Large intestine (tissue), 3 donors: ENCODE measurements around the gene DGKA. TPM values are rescaled to one million over a fixed set of nuclear protein-coding genes. Genes with fewer than 3 reads are reported as not detected.
A peak's percentile ranks its signal among the peaks of the same experiment; 100 is the strongest.
"Not testable (repeated sequence)": the region's sequence is repeated elsewhere in the genome, so short reads cannot be mapped to it uniquely, and the experiment has no call there.

ENCODE experiments used
- DNase-seq, 2 donors: peaks; one replicate each; pipeline versions ENCODE4 v3.0.0 to v3.0.0-alpha.2; 2013
- H3K27ac ChIP-seq: one replicate; pipeline ENCODE4 v1.5.1; 2013; ENCODE audit warnings: low read length
- H3K27me3 ChIP-seq: 2 replicates; pipeline ENCODE4 v1.6.1; 2013; ENCODE audit warnings: low read length; ENCODE audit not compliant: control insufficient read depth, insufficient read depth
- H3K36me3 ChIP-seq: 2 replicates; pipeline ENCODE4 v1.6.1; 2013; ENCODE audit warnings: low read length; ENCODE audit not compliant: control insufficient read depth, insufficient read depth
- H3K4me1 ChIP-seq: one replicate; pipeline ENCODE4 v1.6.1; 2013; ENCODE audit warnings: low read length; ENCODE audit not compliant: control insufficient read depth, insufficient read depth
- H3K4me3 ChIP-seq: one replicate; pipeline ENCODE4 v1.5.1; 2013; ENCODE audit warnings: low read length
- H3K9me3 ChIP-seq: one replicate; pipeline ENCODE4 v1.6.1; 2013; ENCODE audit warnings: mild to moderate bottlenecking, low read depth, low read length, moderate library complexity; ENCODE audit not compliant: control insufficient read depth
- WGBS: methylation state at CpG from one replicate; pipeline ENCODE4 v1.1.5; 2013; ENCODE audit warnings: low lambda C conversion rate; ENCODE audit not compliant: insufficient coverage; 5-methylcytosine and 5-hydroxymethylcytosine counted together
- polyA plus RNA-seq: library from polyadenylated mRNA; unstranded; fragments of 120-200 nt; gene quantifications from one replicate; pipeline ENCODE4 v1.2.1, GENCODE V29; 2013

The DGKA gene
- polyA plus RNA-seq, 1 donor = 17.4 TPM

DNA sequence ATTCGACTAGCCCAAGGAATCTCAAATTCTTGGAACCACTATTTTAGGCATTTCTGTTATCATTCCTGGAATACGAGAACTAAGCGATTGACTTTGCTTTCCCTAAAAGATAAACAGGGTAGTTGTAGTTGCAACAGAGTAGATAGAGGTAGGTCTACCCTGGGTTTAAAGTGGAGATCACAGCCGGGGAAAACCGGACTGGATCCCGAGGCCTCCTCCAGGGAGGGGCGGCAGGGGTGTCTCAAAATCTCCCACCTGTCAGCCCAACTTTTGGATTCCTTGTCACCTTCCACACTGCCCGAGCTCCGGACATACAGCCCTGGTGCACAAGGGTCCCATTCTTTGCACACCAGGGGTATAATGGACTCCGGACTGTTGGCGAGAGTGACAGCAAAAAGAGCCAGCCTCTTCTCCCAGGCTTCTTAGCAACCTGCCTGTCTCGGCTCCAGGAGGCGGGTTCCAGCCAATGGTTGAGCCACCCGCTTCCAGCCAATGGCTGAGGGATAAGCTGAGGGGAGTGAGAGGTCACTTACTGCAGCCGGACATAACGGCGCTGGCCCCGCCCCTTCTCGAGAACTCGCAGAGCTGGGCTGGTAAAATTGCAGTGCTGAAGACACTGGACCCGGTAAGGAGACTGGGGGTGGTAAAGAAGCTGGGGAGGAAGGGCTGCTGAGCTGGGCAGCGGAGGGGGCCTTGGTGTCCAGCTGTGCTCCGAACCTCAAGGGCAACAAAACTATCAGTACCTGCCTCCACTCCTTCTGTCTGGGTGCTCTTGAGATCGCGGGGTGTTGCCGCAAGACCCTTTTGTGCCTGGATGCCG, 66.0 kb downstream of the DGKA start, which contains the start of gene SUOX:
Gene SUOX, plus strand, starts transcription at position 562 of the 820 bp plus-strand sequence. CDS start 4,946 bp downstream, outside the sequence.
- H3K36me3 ChIP-seq = peaks cover 31% of the 10 kb centered on the region
- H3K9me3 ChIP-seq = no peaks in the 10 kb centered on the region
- no peaks in the 10 kb centered on the region for H3K27me3 ChIP-seq
- H3K4me1 ChIP-seq = peaks cover 65% of the 10 kb centered on the region
- peak within 1 kb of the TSS; percentile 82 for H3K4me3 ChIP-seq
- H3K27ac ChIP-seq = peak within 1 kb of the TSS; percentile 89
- peak; percentile 95 to 97 for DNase-seq
- WGBS = 6% methylated on average over 2 of the region's 27 CpGs

DNA sequence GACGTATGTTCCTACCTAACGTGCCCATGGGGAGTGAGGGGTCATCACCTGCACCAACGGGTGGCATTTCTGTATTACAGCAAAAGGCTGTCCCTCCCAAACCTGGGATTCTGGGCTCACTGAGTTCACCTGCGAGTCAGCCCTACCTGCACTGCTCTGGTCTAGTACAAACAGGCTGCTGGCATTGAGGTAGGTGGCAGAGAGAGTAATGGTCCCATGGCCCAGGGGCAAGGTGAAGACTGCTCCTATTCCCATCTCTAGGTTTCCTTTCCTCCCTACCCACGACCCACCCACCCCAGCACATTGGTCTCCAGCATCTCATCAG, 66.5 kb downstream of the DGKA start:
- Histone ChIP-seq H3K36me3 (peaks cover 31% of the 10 kb centered on the region), H3K27me3 (no peaks in the 10 kb centered on the region), H3K4me1 (peaks cover 68% of the 10 kb centered on the region), H3K27ac (peak overlapping the region; percentile 89), H3K9me3 (no peaks in the 10 kb centered on the region), H3K4me3 (peak overlapping the region; percentile 82)
- WGBS = no CpG with 5 or more reads among the region's 5 CpGs
- DNase-seq = no peak

DNA sequence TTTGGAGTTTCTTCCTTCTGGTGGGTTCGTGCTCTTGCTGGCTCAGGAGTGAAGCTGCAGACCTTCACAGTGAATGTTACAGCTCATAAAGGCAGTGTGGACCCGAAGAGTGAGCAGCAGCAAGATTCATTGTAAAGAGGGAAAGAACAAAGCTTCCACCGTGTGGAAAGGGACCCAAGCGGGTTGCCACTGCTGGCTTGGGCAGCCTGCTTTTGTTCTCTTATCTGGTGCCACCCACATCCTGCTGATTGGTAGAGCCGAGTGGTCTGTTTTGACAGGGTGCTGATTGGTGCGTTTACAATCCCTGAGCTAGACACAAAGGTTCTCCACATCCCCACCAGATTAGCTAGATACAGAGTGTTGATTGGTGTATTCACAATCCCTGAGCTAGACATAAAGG, 68.6 kb downstream of the DGKA start:
- H3K9me3 ChIP-seq, H3K4me3 ChIP-seq, H3K27me3 ChIP-seq, H3K27ac ChIP-seq, DNase-seq: not testable (repeated sequence)
- peaks cover 30% of the 10 kb centered on the region for H3K36me3 ChIP-seq
- H3K4me1 ChIP-seq = peaks cover 50% of the 10 kb centered on the region
- no CpG with 5 or more reads among the region's 6 CpGs for whole genome bisulfite sequencing

DNA sequence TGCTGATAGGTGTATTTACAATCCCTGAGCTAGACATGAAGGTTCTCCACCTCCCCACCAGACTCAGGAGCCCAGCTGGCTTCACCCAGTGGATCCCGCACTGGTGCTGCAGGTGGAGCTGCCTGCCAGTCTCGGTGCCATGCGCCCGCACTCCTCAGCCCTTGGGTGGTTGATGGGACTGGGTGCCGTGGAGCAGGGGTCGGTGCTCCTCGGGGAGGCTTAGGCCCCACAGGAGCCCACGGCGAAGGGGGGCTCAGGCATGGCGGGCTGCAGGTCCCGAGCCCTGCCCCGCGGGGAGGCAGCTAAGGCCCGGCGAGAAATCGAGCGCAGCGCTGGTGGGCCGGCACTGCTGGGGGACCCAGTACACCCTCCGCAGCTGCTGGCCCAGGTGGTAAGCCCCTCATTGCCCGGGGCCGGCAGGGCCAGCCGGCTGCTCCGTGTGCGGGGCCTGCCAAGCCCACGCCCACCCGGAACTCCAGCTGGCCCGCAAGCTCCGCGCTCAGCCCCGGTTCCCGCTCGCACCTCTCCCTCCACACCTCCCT, 69.1 kb downstream of the DGKA start:
- not testable (repeated sequence) for H3K27me3 ChIP-seq, H3K9me3 ChIP-seq, DNase-seq, H3K4me3 ChIP-seq
- no CpG with 5 or more reads among the region's 33 CpGs for WGBS
- Histone ChIP-seq H3K27ac (peak overlapping the region; percentile 89), H3K4me1 (peaks cover 46% of the 10 kb centered on the region), H3K36me3 (peaks cover 32% of the 10 kb centered on the region)

DNA sequence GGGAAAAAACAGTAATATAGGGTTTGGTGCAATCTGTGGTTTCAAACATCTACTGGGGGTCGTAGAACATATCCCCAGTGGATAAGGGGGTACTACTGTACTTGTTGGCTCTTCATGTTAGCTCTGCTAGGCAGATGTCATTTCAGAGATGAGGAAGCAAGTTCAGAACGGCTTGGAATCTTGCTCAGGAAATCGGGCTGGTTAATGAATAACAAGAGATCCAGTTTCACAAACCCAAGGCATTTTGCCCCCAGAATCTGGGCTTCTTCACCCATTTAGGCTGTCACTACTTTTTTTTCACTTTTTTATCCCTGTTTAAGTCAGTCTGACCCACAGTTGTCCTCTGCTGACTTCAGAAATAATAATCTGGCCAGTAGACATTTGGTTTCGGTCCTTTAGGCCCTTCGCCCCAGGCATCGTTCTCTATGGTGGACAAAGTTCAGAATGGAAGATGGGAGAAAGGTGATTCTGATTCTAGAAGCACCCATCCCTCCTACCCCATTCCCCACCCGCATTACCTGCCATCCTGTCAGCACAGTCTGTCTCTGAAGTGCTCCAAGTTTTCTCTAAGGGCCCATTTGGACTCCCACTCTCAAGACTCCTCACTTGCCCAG, 70.6 kb downstream of the DGKA start:
- Histone ChIP-seq H3K4me3 (peak overlapping the region; percentile 3), H3K4me1 (peaks cover 36% of the 10 kb centered on the region), H3K27ac (peak overlapping the region; percentile 89), H3K9me3 (no peaks in the 10 kb centered on the region), H3K36me3 (peaks cover 35% of the 10 kb centered on the region), H3K27me3 (no peaks in the 10 kb centered on the region)
- DNase-seq = peak in 1 of 2 donors; percentile 79
- WGBS = no CpG with 5 or more reads among the region's 7 CpGs

DNA sequence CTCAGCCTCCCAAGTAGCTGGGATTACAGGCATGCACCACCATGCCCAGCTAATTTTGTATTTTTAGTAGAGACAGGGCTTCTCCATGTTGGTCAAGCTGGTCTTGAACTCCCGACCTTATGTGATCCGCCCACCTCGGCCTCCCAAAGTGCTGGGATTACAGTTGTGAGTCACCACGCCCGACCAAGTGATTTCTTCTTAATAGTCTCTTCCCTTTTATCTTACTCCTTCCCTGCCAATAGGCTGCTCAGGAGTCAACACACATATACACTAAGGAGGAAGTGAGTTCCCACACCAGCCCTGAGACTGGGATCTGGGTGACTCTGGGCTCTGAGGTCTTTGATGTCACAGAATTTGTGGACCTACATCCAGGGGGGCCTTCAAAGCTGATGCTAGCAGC, 72.4 kb downstream of the DGKA start:
- DNase-seq, H3K9me3 ChIP-seq, H3K27me3 ChIP-seq, H3K4me3 ChIP-seq, H3K27ac ChIP-seq: not testable (repeated sequence)
- no CpG with 5 or more reads among the region's 5 CpGs for WGBS
- H3K4me1 ChIP-seq = peaks cover 35% of the 10 kb centered on the region
- peaks cover 35% of the 10 kb centered on the region for H3K36me3 ChIP-seq

Other genes with a start within 250 kb of the DGKA start
- 29.6 TPM for gene ITGA7, start 223.3 kb upstream of the DGKA start, polyA plus RNA-seq
- 144 TPM for gene BLOC1S1, start 215.1 kb upstream of the DGKA start, polyA plus RNA-seq
- gene RDH5, start 210.8 kb upstream of the DGKA start, polyA plus RNA-seq = 56.7 TPM
- gene CD63, start 202.2 kb upstream of the DGKA start, polyA plus RNA-seq = 955 TPM
- gene GDF11, start 188.0 kb upstream of the DGKA start, polyA plus RNA-seq = 4.2 TPM
- gene SARNP, start 113.4 kb upstream of the DGKA start, polyA plus RNA-seq = 71.4 TPM
- gene ORMDL2, start 113.1 kb upstream of the DGKA start, polyA plus RNA-seq = 31.4 TPM
- 28.9 TPM for gene DNAJC14, start 101.6 kb upstream of the DGKA start, polyA plus RNA-seq
- gene MMP19, start 88.2 kb upstream of the DGKA start, polyA plus RNA-seq = 2.5 TPM
- gene PYM1, start 3.3 kb upstream of the DGKA start, polyA plus RNA-seq = 30.6 TPM
- 5.7 TPM for gene PMEL, start 34.9 kb downstream of the DGKA start, polyA plus RNA-seq
- gene CDK2, start 35.7 kb downstream of the DGKA start, polyA plus RNA-seq = 55.5 TPM
- 112 TPM for gene RAB5B, start 42.9 kb downstream of the DGKA start, polyA plus RNA-seq
- 44.1 TPM for gene SUOX, start 66.1 kb downstream of the DGKA start, polyA plus RNA-seq
- 13.5 TPM for gene IKZF4, start 89.9 kb downstream of the DGKA start, polyA plus RNA-seq
- gene RPS26, start 110.8 kb downstream of the DGKA start, polyA plus RNA-seq = 232 TPM
- 326 TPM for gene ERBB3, start 149.0 kb downstream of the DGKA start, polyA plus RNA-seq
- gene PA2G4, start 173.4 kb downstream of the DGKA start, polyA plus RNA-seq = 131 TPM
- gene RPL41, start 185.5 kb downstream of the DGKA start, polyA plus RNA-seq = 5,871 TPM
- 4.5 TPM for gene ZC3H10, start 187.1 kb downstream of the DGKA start, polyA plus RNA-seq
- gene ESYT1, start 197.1 kb downstream of the DGKA start, polyA plus RNA-seq = 42.7 TPM
- gene MYL6B, start 221.4 kb downstream of the DGKA start, polyA plus RNA-seq = 59.5 TPM
- gene MYL6, start 227.2 kb downstream of the DGKA start, polyA plus RNA-seq = 1,754 TPM